ENCODE results near the gene METTL24.
"Not testable (repeated sequence)": the region's sequence is repeated elsewhere in the genome, so short reads cannot be mapped to it uniquely, and the experiment has no call there.

METTL24 gene

GRCh38 chr6:110307368-110307767 is 50.8 kb downstream of the METTL24 start:
- DNase-seq: no peak

GRCh38 chr6:110305832-110306231 is 52.3 kb downstream of the METTL24 start:
- DNase-seq: not testable (repeated sequence)

GRCh38 chr6:110303692-110304091 is 54.5 kb downstream of the METTL24 start:
- DNase-seq: not testable (repeated sequence)

GRCh38 chr6:110298916-110299315 is 59.2 kb downstream of the METTL24 start:
- no peak for DNase-seq

- no peak for DNase-seq
Observed at GRCh38 chr6:110298411-110298810, 59.7 kb downstream of the METTL24 start.

GRCh38 chr6:110296241-110297025 is 61.7 kb downstream of the METTL24 start:
- DNase-seq: no peak

GRCh38 chr6:110295451-110296165 is 62.5 kb downstream of the METTL24 start:
- no peak for DNase-seq

- DNase-seq: no peak
Observed at GRCh38 chr6:110287462-110288341, 70.4 kb downstream of the METTL24 start.

- DNase-seq: no peak
Observed at GRCh38 chr6:110285306-110286060, 72.7 kb downstream of the METTL24 start.

GRCh38 chr6:110284855-110285254 is 73.3 kb downstream of the METTL24 start:
- DNase-seq: no peak

- no peak for DNase-seq
Observed at GRCh38 chr6:110283657-110284056, 74.5 kb downstream of the METTL24 start.

GRCh38 chr6:110282412-110282811 is 75.7 kb downstream of the METTL24 start:
- no peak for DNase-seq

GRCh38 chr6:110277100-110277665 is 81.0 kb downstream of the METTL24 start:
- DNase-seq: no peak

GRCh38 chr6:110272781-110273180 is 85.4 kb downstream of the METTL24 start:
- DNase-seq: not testable (repeated sequence)

- no peak for DNase-seq
Observed at GRCh38 chr6:110271732-110272022, 86.5 kb downstream of the METTL24 start.

- DNase-seq: no peak
Observed at GRCh38 chr6:110270165-110270564, 88.0 kb downstream of the METTL24 start.

- DNase-seq: no peak
Observed at GRCh38 chr6:110269623-110270022, 88.5 kb downstream of the METTL24 start.

GRCh38 chr6:110266996-110267395 is 91.2 kb downstream of the METTL24 start:
- DNase-seq: no peak

GRCh38 chr6:110265273-110265672 is 92.9 kb downstream of the METTL24 start:
- no peak for DNase-seq

- DNase-seq: no peak
Observed at GRCh38 chr6:110256366-110256765, 101.8 kb downstream of the METTL24 start.

- DNase-seq: no peak
Observed at GRCh38 chr6:110255211-110255750, 102.9 kb downstream of the METTL24 start.

GRCh38 chr6:110250838-110251237 is 107.3 kb downstream of the METTL24 start:
- DNase-seq: no peak

Data from activated CD4-positive, alpha-beta T cell treated with anti-CD3 and anti-CD28 coated beads for 4 hours (primary cell).